ENCODE results near the gene INTS2.

DNA sequence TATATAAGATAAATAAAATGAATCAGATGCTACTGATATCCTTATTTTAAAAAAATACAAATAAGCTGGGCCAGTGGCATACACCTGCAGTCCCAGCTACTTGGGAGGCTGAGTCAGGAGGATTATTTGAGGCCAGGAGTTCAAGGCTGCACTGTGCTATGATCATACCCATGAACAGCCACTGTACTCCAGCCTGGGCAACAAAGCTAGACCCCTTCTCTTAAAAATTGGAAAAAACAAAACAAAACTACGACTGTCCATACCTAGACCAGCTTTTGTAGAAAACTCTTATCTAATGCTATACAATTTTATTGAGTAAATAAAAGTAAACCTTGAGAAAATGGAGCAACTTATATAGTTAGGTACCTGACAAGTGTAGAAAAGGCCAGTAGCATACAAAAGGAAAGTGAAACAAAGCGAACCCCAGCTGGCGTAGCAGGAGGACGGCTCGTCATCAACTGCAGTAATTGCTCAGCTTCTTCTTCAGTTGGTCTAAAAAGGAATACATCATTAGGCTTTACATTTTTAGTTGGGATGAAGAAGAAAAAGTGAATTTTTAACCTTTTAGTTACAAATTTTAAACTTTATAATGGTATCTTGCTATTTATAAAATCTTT is 23.6 kb downstream of the INTS2 start:
- TF ChIP-seq, protein P1, sequence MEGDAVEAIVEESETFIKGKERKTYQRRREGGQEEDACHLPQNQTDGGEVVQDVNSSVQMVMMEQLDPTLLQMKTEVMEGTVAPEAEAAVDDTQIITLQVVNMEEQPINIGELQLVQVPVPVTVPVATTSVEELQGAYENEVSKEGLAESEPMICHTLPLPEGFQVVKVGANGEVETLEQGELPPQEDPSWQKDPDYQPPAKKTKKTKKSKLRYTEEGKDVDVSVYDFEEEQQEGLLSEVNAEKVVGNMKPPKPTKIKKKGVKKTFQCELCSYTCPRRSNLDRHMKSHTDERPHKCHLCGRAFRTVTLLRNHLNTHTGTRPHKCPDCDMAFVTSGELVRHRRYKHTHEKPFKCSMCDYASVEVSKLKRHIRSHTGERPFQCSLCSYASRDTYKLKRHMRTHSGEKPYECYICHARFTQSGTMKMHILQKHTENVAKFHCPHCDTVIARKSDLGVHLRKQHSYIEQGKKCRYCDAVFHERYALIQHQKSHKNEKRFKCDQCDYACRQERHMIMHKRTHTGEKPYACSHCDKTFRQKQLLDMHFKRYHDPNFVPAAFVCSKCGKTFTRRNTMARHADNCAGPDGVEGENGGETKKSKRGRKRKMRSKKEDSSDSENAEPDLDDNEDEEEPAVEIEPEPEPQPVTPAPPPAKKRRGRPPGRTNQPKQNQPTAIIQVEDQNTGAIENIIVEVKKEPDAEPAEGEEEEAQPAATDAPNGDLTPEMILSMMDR (IDR thresholded peaks at IDR 0.05; ENCODE audit: poor library complexity, severe bottlenecking), result no peak
- no peak for TF ChIP-seq RAD21 (conservative IDR thresholded peaks at IDR 0.05)
